ENCODE measurements around the gene RILPL2. TPM values are rescaled to one million over a fixed set of nuclear protein-coding genes. Genes with fewer than 3 reads are reported as not detected.

The RILPL2 gene
- total RNA-seq, 2 experiments from 2014 or later, result 3.4 to 6.8 TPM

DNA sequence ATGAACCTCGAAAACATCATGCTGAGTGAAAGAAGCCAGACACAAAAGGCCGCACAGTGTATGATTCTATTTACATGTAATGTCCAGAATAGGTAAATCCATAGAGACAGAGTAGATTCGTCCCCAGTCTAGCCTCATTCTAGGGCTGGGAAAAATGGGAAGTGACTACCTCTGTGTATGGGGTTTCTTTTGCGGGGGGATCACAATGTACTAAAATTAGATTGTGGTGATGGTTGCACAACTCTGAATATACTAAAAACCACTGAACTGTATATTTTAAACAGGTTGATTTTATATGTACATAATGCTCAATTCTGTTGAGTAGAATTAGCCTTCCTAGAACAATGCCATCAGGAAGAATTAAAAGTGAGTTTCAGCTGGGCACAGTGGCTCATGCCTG lies 6.3 kb upstream of the RILPL2 start:
- no peak for DNase-seq (ENCODE audit: low spot score)
- no peaks in the 10 kb centered on the region for H4K20me1 ChIP-seq (ENCODE audit: insufficient read depth, low read length)
- no peak overlapping the region for H3K27ac ChIP-seq (ENCODE audit: low read depth, low read length, poor library complexity, severe bottlenecking)
- no TSS peak for BruUV-seq (replicated peaks)
- no peaks in the 10 kb centered on the region for H3K36me3 ChIP-seq (ENCODE audit: insufficient read depth, low read length)
- no peaks in the 10 kb centered on the region for H3K9me2 ChIP-seq (ENCODE audit: insufficient read depth, low read length)
- H3K4me3 ChIP-seq (ENCODE audit: low read depth, low read length, poor library complexity, severe bottlenecking), result no peak overlapping the region
- no peak overlapping the region for H3K4me2 ChIP-seq (ENCODE audit: low read length)
- peaks cover 27% of the 10 kb centered on the region for H3K4me1 ChIP-seq (ENCODE audit: insufficient read depth, low read length, poor library complexity, severe bottlenecking)
- CTCF ChIA-PET (ENCODE audit: unreplicated experiment), result no interaction called here
- H3K9me3 ChIP-seq (ENCODE audit: low read length), result no peaks in the 10 kb centered on the region
- POLR2A ChIA-PET, result interaction anchor here (0.6 kb wide), 1 partner anchor 93 kb away, joined by 3 read pairs; no protein-coding TSS in a partner anchor
- no peak overlapping the region for H2AFZ ChIP-seq (ENCODE audit: low read length)
- no peaks in the 10 kb centered on the region for H3K79me2 ChIP-seq (ENCODE audit: insufficient read depth, low read depth, low read length)
- intact Hi-C loops (cut with micrococcal nuclease; ENCODE audit: unreplicated experiment), result no loop called here
- no peak for TF ChIP-seq EZH2phosphoT487 (IDR thresholded peaks at IDR 0.05; ENCODE audit: borderline replicate concordance, low read depth, low read length)
- TF ChIP-seq, protein P1, sequence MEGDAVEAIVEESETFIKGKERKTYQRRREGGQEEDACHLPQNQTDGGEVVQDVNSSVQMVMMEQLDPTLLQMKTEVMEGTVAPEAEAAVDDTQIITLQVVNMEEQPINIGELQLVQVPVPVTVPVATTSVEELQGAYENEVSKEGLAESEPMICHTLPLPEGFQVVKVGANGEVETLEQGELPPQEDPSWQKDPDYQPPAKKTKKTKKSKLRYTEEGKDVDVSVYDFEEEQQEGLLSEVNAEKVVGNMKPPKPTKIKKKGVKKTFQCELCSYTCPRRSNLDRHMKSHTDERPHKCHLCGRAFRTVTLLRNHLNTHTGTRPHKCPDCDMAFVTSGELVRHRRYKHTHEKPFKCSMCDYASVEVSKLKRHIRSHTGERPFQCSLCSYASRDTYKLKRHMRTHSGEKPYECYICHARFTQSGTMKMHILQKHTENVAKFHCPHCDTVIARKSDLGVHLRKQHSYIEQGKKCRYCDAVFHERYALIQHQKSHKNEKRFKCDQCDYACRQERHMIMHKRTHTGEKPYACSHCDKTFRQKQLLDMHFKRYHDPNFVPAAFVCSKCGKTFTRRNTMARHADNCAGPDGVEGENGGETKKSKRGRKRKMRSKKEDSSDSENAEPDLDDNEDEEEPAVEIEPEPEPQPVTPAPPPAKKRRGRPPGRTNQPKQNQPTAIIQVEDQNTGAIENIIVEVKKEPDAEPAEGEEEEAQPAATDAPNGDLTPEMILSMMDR (conservative IDR thresholded peaks at IDR 0.05; ENCODE audit: low read length), result no peak

- Histone ChIP-seq H3K9me2 (ENCODE audit: insufficient read depth, low read length) (no peaks in the 10 kb centered on the region), H3K4me3 (ENCODE audit: low read depth, low read length, poor library complexity, severe bottlenecking) (no peak overlapping the region), H2AFZ (ENCODE audit: low read length) (no peak overlapping the region), H3K4me2 (ENCODE audit: low read length) (no peak overlapping the region), H3K27ac (ENCODE audit: low read depth, low read length, poor library complexity, severe bottlenecking) (no peak overlapping the region), H4K20me1 (ENCODE audit: insufficient read depth, low read length) (no peaks in the 10 kb centered on the region), H3K79me2 (ENCODE audit: insufficient read depth, low read depth, low read length) (no peaks in the 10 kb centered on the region), H3K36me3 (ENCODE audit: insufficient read depth, low read length) (no peaks in the 10 kb centered on the region), H3K9me3 (ENCODE audit: low read length) (no peaks in the 10 kb centered on the region), H3K4me1 (ENCODE audit: insufficient read depth, low read length, poor library complexity, severe bottlenecking) (peaks cover 31% of the 10 kb centered on the region)
- intact Hi-C loops (cut with micrococcal nuclease; ENCODE audit: unreplicated experiment), result no loop called here
- no peak for DNase-seq (ENCODE audit: low spot score)
- TF ChIP-seq, protein P1 (conservative IDR thresholded peaks at IDR 0.05; ENCODE audit: low read length), result no peak
- TF ChIP-seq EZH2phosphoT487 (IDR thresholded peaks at IDR 0.05; ENCODE audit: borderline replicate concordance, low read depth, low read length), result no peak
- ChIA-PET POLR2A (interaction anchor here (0.5 to 1.1 kb wide), 3 partner anchors 18 to 84 kb away, joined by 3 to 4 read pairs (median 3); no protein-coding TSS in a partner anchor), CTCF (ENCODE audit: unreplicated experiment) (no interaction called here)
- no TSS peak for BruUV-seq (replicated peaks)
Measured at GRCh38 chr12:123441523-123442164, 5.2 kb upstream of the RILPL2 start.

- Histone ChIP-seq H3K4me3 (ENCODE audit: low read depth, low read length, poor library complexity, severe bottlenecking) (peak overlapping the region; percentile 88), H3K4me2 (ENCODE audit: low read length) (peak overlapping the region; percentile 93), H3K36me3 (ENCODE audit: insufficient read depth, low read length) (0 out of 2 replicates have a peak, but pooled peaks cover 3% of the 10 kb centered on the region), H3K4me1 (ENCODE audit: insufficient read depth, low read length, poor library complexity, severe bottlenecking) (peaks cover 53% of the 10 kb centered on the region), H3K27ac (ENCODE audit: low read depth, low read length, poor library complexity, severe bottlenecking) (peak overlapping the region; percentile 45), H4K20me1 (ENCODE audit: insufficient read depth, low read length) (no peaks in the 10 kb centered on the region), H3K9me2 (ENCODE audit: insufficient read depth, low read length) (no peaks in the 10 kb centered on the region), H2AFZ (ENCODE audit: low read length) (peak overlapping the region; percentile 63; the same call in 1 of the 2 replicates), H3K9me3 (ENCODE audit: low read length) (no peaks in the 10 kb centered on the region), H3K79me2 (ENCODE audit: insufficient read depth, low read depth, low read length) (peaks cover 55% of the 10 kb centered on the region)
- CTCF ChIA-PET (ENCODE audit: unreplicated experiment), result no interaction called here
- POLR2A ChIA-PET, result interaction anchor here (1.6 kb wide), 1 partner anchor 9 kb away, joined by 6 read pairs; no protein-coding TSS in a partner anchor
- TF ChIP-seq EZH2phosphoT487 (IDR thresholded peaks at IDR 0.05; ENCODE audit: borderline replicate concordance, low read depth, low read length), result no peak
- TF ChIP-seq, protein P1 (conservative IDR thresholded peaks at IDR 0.05; ENCODE audit: low read length), result no peak
- DNase-seq (ENCODE audit: low spot score), result no peak
- no TSS peak for BruUV-seq (replicated peaks)
- intact Hi-C loops (cut with micrococcal nuclease; ENCODE audit: unreplicated experiment), result no loop called here
Measured at GRCh38 chr12:123435636-123436016, 858 bp downstream of the RILPL2 start.
